ENCODE measurements around the gene GALNT18. TPM values are rescaled to one million over a fixed set of nuclear protein-coding genes. Genes with fewer than 3 reads are reported as not detected.

Gene GALNT18
- total RNA-seq, 1 experiment from 2014 or later: 1.7 TPM

DNA sequence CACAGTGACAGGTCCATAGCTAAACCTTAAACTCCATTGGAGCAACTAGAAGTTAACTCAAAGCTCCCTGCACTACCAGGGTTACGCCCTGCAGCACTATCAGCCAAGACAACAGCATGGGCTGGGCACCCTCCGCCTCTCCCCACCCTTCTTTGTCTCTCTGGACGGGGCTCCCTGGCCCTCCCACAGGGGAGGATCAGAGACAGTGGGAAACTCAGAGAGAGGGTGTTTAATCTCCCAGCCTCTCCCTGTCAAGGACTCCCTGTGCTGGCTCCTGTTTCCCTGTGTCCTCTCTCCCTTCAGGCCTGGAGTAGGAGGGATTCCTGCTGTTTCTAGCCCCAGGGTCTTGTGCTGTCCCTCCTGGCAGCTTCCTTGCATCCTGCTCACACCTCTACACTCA lies 211.9 kb downstream of the GALNT18 start:
- Mint-ChIP-seq H3K27me3 (ENCODE audit: low read depth) (peaks cover 2% of the 10 kb centered on the region; the same call in 1 of the 2 replicates), H3K4me3 (no peak overlapping the region; a peak in 1 of 5 replicates), H3K9me3 (no peaks in the 10 kb centered on the region), H3K36me3 (ENCODE audit: insufficient read depth in 1 of 3, low read depth in 3 of 3) (no peaks in the 10 kb centered on the region; a peak in 1 of 7 replicates), H3K4me1 (peaks cover 16 to 20% of the 10 kb centered on the region in 2 experiments), H3K27ac (no peak overlapping the region)
- Histone ChIP-seq H4K20me1 (ENCODE audit: control insufficient read depth, insufficient read depth, insufficient read length) (no peaks in the 10 kb centered on the region), H3K4me2 (ENCODE audit: insufficient read depth, insufficient read length, low read length) (no peak overlapping the region), H3K79me1 (ENCODE audit: insufficient read depth, low read depth, low read length, poor library complexity, severe bottlenecking) (no peaks in the 10 kb centered on the region), H3T11ph (ENCODE audit: low read length) (no peak overlapping the region), H3K14ac (ENCODE audit: insufficient read depth, low read length) (peak overlapping the region; percentile 74), H3K18ac (ENCODE audit: insufficient read length, low read depth, low read length) (no peak overlapping the region), H2BK20ac (ENCODE audit: low read depth, low read length, poor library complexity, severe bottlenecking) (no peak overlapping the region), H3K9ac (ENCODE audit: extremely low read depth, insufficient read length, low read length) (peak overlapping the region; percentile 23), H2BK5ac (ENCODE audit: insufficient read length, low read length) (no peak overlapping the region), H3K23me2 (ENCODE audit: insufficient read length, low read depth, low read length, poor library complexity, severe bottlenecking) (no peaks in the 10 kb centered on the region), H3K27me3 (ENCODE audit: insufficient read depth, low read length) (no peaks in the 10 kb centered on the region), H2BK12ac (ENCODE audit: insufficient read length, low read depth, low read length) (no peak overlapping the region), H3K27ac (ENCODE audit: insufficient read length, low read depth, low read length) (no peak overlapping the region), H2BK120ac (ENCODE audit: low read depth, low read length, poor library complexity, severe bottlenecking) (no peak overlapping the region), H2BK15ac (ENCODE audit: low read depth, low read length) (no peak overlapping the region), H3K9me3 (ENCODE audit: control insufficient read depth, low read depth, low read length) (no peaks in the 10 kb centered on the region), H4K8ac (replicated peaks; ENCODE audit: insufficient read length, low read depth, low read length) (no peak overlapping the region), H3K56ac (ENCODE audit: insufficient read length, low read depth, low read length) (no peak overlapping the region), H2AK5ac (ENCODE audit: insufficient read length, low read length) (no peak overlapping the region), H4K5ac (ENCODE audit: insufficient read length, low read depth, low read length) (no peak overlapping the region), H3K79me2 (ENCODE audit: insufficient read depth, low read length) (no peaks in the 10 kb centered on the region), H3K4me1 (ENCODE audit: insufficient read depth, low read length) (peaks cover 1% of the 10 kb centered on the region; the same call in 1 of the 2 replicates), H2AFZ (ENCODE audit: low read length) (no peak overlapping the region), H4K91ac (ENCODE audit: insufficient read length, low read depth, low read length) (no peak overlapping the region), H3K23ac (ENCODE audit: insufficient read length, low read depth, low read length) (no peak overlapping the region), H3K4ac (ENCODE audit: low read depth, low read length) (no peak overlapping the region)
- no CpG with 5 or more reads among the region's 3 CpGs for WGBS (ENCODE audit: extremely low coverage, insufficient read length, low lambda C conversion rate)
- DNase-seq: no peak
- TF ChIP-seq CTCF (conservative IDR thresholded peaks at IDR 0.05): no peak
